Activated CD8-positive, alpha-beta memory T cell treated with anti-CD3 and anti-CD28 coated beads, Interleukin-2, amount 50 U/mL, for 48 hours (primary cell): Measurements from ENCODE around the gene TWNK.
"Not testable (repeated sequence)": the region's sequence is repeated elsewhere in the genome, so short reads cannot be mapped to it uniquely, and the experiment has no call there.

Source experiments
- DNase-seq: peaks from one replicate; pipeline ENCODE4 v3.0.0-alpha.2; 2020

The TWNK gene

DNA sequence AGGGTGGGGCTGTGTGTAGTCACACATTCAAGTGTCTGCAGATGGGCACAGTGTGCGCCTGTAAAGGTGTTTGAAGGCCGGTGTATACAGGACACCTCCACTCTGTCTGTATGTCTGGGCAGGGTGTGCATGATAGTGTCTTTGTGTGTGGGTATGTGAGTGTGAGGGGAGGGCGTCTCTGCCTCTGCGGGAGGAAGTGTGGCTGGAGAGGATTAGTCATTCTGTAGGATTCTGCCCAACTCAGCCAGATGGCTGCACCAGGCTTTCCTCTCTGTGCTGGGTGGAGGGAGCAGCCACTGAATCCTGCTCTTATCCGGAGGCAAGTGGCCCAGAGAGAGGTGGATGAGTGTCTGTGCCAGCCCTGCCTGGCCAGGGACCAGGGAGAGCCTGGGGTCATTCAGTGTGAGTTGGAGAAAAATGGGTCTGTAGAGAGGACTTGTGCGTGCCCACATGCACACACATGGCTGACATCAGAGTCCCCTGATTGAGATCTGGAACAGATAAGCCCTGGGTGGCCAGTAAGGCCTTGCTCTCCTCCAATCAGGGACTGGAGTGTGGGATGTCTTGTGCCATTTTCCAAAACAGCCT lies 45.4 kb downstream of the TWNK start:
- peak; percentile 76 for DNase-seq

DNA sequence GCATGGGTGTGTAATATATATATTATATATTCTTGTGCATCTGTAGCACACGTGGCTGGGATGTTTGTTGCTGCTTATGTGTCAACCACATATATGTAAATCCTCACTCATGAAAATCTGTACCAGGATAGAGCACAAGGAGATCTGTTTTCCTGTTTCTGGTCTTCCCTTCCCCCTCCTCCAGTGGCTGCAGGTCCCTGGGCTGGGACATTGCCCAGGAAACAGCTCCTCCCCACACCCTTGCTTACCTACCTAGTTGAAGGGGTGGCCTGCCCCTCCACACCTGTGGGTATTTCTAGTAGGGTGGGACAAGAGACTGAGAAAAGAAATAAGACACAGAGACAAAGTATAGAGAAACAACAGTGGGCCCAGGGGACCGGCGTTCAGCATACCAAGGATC lies 45.9 kb downstream of the TWNK start:
- DNase-seq, result no peak

DNA sequence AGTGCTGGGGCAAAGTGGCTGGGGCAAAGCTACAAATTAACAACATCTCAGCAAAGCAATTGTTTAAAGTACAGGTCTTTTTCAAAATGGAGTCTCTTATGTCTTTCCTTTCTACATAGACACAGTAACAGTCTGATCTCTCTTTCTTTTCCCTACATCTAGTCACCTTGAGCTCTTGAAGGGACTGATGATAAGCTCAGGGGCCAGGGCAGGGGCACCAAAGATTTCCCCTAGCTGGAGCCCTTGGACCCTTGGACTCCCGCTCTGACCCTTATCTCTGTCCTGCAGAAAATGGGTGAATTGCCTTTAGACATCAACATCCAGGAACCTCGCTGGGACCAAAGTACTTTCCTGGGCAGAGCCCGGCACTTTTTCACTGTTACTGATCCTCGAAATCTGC lies 47.1 kb downstream of the TWNK start:
- DNase-seq, result not testable (repeated sequence)

DNA sequence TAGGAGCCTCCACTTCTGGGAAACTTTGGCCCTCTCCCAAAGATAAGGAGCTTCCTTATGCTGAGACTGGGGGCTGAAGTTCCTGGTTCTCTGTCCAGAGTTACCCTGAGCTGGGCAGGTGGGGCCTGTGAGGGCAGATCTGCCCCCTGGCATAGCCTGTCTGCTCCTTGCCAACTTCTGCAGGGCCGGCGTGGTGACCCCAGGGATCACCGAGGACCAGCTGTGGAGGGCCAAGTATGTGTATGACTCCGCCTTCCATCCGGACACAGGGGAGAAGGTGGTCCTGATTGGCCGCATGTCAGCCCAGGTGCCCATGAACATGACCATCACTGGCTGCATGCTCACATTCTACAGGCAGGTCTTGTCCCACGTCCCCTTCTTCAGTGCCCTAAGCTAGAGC lies 48.0 kb downstream of the TWNK start:
- DNase-seq, result no peak

DNA sequence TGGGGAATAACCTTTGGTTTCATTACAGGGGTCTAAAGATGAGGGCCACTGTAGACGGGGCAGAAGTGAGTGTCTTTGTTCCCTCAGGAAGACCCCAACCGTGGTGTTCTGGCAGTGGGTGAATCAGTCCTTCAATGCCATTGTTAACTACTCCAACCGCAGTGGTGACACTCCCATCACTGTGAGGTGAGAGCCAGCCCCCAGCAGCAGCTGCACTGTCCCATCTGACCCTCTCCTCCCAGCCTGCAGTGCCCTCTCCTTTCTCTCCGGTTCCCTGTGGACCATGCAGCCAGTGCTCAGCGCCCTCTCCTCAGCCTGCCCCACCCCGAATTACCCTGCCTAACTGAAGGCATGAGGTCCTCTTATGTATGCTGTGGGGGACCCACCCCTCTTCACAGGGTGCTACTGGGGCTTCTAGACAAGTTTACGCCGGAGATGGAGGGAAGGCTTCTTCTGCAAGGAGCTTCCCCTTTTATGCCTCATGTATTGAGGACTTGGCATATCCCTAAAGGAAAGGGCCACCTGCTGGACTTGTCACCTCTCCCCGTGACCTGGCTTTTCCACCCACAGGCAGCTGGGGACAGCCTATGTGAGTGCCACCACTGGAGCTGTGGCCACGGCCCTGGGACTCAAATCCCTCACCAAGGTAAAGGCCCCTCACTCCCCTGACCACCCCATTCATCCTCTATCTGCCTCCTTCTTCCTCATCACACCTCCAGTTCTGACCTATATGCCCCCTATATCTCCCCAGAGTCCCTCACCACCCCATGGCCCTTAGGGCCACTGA lies 48.8 kb downstream of the TWNK start:
- no peak for DNase-seq

GRCh38 chr10:101036726-101037125 lies 49.4 kb downstream of the TWNK start:
- DNase-seq, result no peak

DNA sequence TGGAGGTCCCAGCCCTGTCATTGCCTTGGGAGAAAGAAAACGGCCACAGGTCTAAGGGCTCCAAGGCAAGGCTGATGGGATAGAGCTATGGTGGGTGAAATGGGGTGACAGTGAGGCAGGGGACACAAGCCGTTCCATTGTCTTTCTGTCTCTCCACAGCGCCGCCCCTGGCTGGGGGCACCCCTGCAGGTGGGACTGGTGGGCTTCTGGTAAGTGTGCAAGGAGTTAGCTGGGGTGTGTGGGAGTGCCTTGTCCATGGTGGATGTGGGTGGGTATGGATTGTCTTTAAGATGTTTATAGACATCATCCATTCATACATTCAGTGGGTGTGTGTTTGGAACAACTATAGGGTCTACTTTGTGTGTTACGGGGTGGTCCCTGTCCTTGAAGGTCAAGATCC lies 51.1 kb downstream of the TWNK start:
- no peak for DNase-seq

DNA sequence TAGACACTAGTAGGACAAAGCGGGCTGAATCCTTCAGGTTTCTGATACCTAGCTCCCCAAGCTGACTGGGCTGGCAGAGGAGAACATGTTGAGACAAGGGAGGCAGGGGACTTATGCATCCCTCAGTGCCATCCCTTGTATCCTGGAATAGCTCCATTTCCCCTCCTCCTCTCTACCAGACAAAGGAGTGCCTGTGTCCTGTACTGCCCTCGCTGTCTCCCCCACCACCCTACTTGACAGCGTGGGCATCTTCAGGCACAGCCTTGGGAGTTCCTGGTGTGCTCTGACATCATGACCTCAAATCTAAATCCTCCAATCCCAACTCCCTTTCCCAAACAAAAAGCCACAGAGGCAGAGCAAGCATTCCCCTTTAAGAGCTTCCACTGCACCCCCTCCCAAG lies 52.7 kb downstream of the TWNK start:
- no peak for DNase-seq

- no peak for DNase-seq
Observed at GRCh38 chr10:101040851-101041250, 53.5 kb downstream of the TWNK start.

- peak; percentile 74 for DNase-seq
Observed at GRCh38 chr10:101041252-101041761, 54.0 kb downstream of the TWNK start.

DNA sequence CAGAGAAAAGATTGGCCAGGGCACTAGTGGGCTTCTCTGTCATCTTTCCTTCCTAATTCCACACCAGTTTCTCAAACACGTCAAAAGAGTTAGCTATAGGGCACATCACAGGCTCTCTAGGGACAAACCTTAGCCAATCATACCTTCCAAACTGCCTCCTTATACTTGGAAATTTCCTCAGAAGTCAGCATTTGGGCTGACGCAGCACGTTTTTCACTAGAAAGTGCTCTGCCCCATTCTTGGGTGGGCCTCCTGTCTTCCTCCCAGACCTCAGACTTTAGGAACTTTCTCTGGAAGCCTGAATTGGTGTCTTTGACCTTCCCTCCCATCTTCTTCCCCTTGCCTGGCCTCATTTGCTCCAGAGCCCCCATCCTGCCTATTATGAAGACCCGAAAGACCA lies 54.8 kb downstream of the TWNK start:
- no peak for DNase-seq

GRCh38 chr10:101042667-101043362 lies 55.5 kb downstream of the TWNK start:
- DNase-seq, result peak; percentile 92

DNA sequence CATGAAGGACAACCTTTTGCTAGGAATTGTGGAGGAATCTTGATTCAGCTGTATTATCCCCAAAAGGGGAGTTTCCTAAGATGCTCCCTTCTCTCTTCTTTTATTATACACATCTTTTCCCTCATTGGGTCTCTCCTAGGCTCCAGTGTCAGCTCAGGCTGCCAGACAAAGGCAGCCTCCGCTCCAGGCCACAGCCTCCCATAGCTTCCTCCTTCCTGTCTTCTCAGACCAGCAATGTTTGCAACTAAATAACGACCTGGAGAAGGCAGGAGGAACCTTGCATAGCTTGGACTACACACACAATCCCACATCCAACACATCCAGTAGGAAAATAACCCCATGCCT lies 56.0 kb downstream of the TWNK start:
- DNase-seq, result no peak
